GM23248 (cell line): ENCODE results near the gene LZTFL1.

Experiments used
- EZH2 ChIP-seq: fragments of 200-600 bp; sonication (generic); IDR thresholded peaks from 2 replicates; pipeline ENCODE4 v1.6.1; 2018; ENCODE audit warnings: antibody characterized with exemption, mild to moderate bottlenecking; ENCODE audit not compliant: insufficient read depth, poor library complexity, severe bottlenecking
- EZH2phosphoT487 ChIP-seq: fragments of 200-600 bp; sonication (generic); IDR thresholded peaks from 2 replicates; pipeline ENCODE4 v1.6.1; 2018; ENCODE audit warnings: antibody characterized with exemption, moderate library complexity, mild to moderate bottlenecking, low read depth; ENCODE audit not compliant: insufficient read depth

GRCh38 chr3:45781841-45782240 lies 60.1 kb downstream of the LZTFL1 start:
- no peak for TF ChIP-seq EZH2
- no peak for TF ChIP-seq EZH2phosphoT487
